GM13977 (cell line): ENCODE measurements around the gene FOXA1.

Experiments used
- DNase-seq: peaks from one replicate; pipeline ENCODE4 v3.0.0; 2012; ENCODE audit warnings: low spot score
- in situ Hi-C: fragments of 300-500 bp; cut with MboI; formaldehyde crosslinking; loops from one replicate; pipeline ENCODE4 v1.12.0; 2022; ENCODE audit warnings: low sequenced_read_pairs, low pct_unique_long_range_greater_than_20kb, mixed read lengths, inconsistent platforms; ENCODE audit not compliant: unreplicated experiment
- TF ChIP-seq, protein P1 (sequence below): IDR thresholded peaks from 2 replicates; pipeline ENCODE4 v1.5.1; 2012; ENCODE audit warnings: mild to moderate bottlenecking, control low read depth; ENCODE audit not compliant: insufficient read depth; ENCODE audit errors: extremely low read depth, missing control alignments

The FOXA1 gene

GRCh38 chr14:37625597-37626595 lies 30.8 kb upstream of the FOXA1 start:
- no peak for DNase-seq
- in situ Hi-C loops = no loop called here
- TF ChIP-seq, protein P1, sequence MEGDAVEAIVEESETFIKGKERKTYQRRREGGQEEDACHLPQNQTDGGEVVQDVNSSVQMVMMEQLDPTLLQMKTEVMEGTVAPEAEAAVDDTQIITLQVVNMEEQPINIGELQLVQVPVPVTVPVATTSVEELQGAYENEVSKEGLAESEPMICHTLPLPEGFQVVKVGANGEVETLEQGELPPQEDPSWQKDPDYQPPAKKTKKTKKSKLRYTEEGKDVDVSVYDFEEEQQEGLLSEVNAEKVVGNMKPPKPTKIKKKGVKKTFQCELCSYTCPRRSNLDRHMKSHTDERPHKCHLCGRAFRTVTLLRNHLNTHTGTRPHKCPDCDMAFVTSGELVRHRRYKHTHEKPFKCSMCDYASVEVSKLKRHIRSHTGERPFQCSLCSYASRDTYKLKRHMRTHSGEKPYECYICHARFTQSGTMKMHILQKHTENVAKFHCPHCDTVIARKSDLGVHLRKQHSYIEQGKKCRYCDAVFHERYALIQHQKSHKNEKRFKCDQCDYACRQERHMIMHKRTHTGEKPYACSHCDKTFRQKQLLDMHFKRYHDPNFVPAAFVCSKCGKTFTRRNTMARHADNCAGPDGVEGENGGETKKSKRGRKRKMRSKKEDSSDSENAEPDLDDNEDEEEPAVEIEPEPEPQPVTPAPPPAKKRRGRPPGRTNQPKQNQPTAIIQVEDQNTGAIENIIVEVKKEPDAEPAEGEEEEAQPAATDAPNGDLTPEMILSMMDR = no peak

DNA sequence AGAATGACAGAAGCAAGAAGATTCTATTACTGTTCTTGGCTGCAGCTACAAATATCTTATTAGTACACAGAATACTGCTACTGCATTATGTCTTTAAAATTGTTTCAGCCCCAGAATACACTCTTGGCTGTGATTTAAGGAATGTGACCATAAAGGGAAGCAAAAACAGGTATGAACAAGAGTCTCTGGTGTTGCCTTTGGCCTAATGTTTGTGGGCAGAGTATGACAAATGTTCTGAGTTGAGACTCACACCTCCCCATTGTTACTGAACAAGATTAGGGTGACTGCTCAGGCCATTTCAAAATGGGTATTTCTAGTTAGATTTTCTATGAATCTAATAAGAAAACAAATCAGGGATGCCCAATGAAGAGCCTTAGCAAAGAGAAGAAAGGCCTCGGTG lies 28.9 kb upstream of the FOXA1 start:
- in situ Hi-C loops = no loop called here
- DNase-seq = no peak
- TF ChIP-seq, protein P1 = no peak

- no peak for DNase-seq
- in situ Hi-C loops = no loop called here
- TF ChIP-seq, protein P1 = no peak
These were observed 28.4 kb upstream of the FOXA1 start for GRCh38 chr14:37623426-37623951.

GRCh38 chr14:37622231-37622923 lies 27.3 kb upstream of the FOXA1 start:
- no peak for DNase-seq
- in situ Hi-C loops = no loop called here
- TF ChIP-seq, protein P1 = no peak

DNA sequence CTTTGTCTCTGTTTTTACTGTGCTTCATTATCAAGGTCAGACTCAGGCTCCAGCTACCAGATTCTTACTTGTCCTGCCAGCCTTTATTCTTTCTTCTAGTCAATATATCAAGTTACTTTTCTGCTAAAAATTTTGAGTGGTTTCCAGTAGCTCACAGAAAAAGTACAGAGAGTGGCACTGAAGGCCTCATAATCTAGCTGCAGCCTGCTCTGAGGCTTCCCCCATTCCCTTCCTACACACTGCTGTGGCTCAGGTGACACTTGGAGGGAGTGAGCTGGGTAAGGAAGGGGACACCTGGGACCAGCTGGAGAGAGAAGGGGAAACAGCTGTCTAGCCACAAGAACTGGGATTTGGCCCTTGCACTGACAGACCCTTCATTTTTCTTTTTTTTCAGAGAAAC lies 25.8 kb upstream of the FOXA1 start:
- TF ChIP-seq, protein P1 = no peak
- DNase-seq = no peak
- in situ Hi-C loops = no loop called here

DNA sequence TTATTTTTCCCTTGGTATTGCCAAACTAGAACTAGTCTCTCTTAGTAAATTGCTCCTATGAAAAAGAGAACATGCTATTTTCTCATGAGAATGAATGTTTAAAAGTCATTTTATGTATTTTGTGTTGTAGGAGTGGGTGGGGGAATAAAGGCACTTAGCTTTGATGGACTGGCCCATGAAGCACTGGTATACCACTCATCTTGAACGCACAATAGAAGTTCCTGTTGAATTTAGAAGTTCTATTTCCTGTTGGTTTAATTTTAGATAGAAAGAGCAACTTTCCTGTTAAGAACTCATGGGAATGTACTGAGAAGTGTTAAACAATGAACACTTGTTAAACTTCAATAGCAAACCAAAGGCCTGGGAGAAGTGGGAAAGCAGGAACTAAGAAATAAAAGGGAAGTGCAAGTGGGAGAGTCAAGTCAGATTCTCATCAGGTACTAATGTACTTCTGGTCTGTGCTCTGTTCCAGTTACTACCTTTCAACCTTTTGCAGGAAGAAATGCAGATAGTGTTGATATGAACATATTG lies 23.5 kb upstream of the FOXA1 start:
- no peak for DNase-seq
- in situ Hi-C loops = no loop called here
- TF ChIP-seq, protein P1 = no peak
